HG03558 (cell line): ENCODE measurements around the gene RUBCNL.
"Not testable (repeated sequence)": the region's sequence is repeated elsewhere in the genome, so short reads cannot be mapped to it uniquely, and the experiment has no call there.

ENCODE experiments used
- ATAC-seq: cut with Tn5 transposase; IDR thresholded peaks from one replicate; pipeline ENCODE4 v1.9.1; 2021; ENCODE audit warnings: moderate number of reproducible peaks; ENCODE audit not compliant: unreplicated experiment; ENCODE audit errors: extremely low read depth

The RUBCNL gene, protein sequence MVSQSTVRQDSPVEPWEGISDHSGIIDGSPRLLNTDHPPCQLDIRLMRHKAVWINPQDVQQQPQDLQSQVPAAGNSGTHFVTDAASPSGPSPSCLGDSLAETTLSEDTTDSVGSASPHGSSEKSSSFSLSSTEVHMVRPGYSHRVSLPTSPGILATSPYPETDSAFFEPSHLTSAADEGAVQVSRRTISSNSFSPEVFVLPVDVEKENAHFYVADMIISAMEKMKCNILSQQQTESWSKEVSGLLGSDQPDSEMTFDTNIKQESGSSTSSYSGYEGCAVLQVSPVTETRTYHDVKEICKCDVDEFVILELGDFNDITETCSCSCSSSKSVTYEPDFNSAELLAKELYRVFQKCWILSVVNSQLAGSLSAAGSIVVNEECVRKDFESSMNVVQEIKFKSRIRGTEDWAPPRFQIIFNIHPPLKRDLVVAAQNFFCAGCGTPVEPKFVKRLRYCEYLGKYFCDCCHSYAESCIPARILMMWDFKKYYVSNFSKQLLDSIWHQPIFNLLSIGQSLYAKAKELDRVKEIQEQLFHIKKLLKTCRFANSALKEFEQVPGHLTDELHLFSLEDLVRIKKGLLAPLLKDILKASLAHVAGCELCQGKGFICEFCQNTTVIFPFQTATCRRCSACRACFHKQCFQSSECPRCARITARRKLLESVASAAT

DNA sequence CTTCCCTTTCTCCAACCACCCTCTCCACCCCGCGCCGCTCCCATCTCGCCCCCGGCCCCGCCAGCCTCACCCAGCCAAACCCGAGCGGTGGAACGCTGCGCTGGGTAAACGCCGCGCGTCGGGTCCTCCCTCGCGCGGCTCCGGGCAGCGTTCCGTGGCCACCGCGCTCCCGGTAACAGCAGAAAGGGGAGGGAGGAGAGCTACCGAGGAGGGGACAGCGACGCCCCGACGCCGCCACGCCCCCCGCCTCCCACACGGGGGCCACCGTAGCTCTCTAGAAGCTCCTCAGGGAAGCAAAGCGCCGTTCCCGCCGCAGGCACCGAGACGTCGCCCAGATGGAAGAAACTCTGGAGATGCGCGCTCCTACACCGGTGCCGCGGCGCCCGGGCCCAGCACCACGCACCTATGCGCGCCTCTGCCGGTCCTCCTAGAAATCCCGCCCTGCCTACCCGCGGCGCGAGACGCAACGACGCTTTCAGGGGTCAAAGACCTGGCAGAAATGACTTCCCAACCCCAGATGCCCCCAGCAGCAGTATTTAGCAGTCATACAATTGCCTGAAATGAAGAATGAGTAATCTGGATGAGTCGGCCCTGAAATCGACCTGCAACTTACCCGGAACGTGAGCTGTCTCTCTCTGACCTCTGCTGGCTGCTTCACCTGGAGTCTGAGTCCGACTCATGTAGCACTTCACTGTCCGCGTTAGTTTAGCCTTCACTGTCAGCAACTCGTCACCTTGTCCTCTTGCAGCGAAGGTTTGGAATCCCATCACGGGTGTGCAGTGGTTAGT is at the start of gene RUBCNL:
Gene RUBCNL, minus strand, starts transcription at position 189 of the 788 bp plus-strand sequence. CDS start 14,777 bp downstream, outside the sequence.
- ATAC-seq, result no peak

DNA sequence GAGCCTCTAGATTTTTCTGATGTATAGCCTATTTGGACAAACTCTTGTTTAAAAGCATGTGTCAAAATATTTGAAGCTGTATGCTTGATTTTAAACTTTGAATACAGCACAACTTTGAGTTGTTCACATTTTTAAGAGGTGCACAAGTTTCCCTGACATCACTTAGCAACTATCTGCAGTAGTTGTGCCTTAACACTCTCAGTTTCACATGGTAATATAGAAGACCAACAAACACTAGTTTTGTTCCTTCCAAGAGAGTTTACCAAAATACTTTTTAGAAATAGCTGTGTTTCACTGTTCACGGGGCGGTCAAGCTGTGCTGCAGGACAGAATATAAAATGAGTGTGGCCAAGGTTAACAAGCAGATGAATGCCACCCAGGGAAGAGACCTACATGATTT is 42.5 kb upstream of the RUBCNL start:
- not testable (repeated sequence) for ATAC-seq

DNA sequence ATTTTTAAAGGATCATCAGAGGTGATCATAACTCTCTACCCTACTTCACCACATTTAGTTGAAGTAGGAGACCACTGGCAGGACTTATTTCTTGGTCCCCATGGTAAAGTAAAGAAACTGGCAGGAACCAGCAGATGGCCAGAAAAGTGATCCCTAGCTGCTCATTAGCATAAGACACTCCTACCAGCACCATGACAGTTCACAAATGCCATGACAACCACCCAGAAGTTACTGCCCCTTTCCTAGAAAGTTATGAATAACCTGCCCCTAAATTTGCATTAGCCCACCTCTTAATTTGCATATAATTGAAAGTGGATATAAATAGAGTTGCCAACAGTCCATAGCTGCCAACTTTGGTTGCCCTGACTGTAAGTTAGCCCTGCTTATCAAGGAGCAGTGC is 18.4 kb upstream of the RUBCNL start:
- ATAC-seq, result no peak

DNA sequence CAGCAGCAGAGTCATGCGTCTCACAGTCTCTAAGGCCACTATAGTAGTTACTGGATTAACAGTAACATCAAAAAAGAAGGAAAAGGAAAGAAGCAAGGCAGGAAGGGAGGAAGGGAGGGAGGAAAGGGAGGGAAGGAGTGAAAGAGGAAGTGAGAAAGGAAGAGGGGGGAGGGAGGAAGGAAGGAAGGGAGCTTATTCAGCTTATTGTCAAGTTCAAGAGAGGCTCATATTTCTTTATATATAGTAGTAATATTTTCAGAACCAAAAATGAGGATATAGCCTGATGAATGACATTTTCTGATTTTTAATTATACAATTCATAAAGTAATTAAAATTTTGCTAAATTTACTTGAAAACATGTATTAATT is 17.7 kb upstream of the RUBCNL start:
- ATAC-seq, result no peak

DNA sequence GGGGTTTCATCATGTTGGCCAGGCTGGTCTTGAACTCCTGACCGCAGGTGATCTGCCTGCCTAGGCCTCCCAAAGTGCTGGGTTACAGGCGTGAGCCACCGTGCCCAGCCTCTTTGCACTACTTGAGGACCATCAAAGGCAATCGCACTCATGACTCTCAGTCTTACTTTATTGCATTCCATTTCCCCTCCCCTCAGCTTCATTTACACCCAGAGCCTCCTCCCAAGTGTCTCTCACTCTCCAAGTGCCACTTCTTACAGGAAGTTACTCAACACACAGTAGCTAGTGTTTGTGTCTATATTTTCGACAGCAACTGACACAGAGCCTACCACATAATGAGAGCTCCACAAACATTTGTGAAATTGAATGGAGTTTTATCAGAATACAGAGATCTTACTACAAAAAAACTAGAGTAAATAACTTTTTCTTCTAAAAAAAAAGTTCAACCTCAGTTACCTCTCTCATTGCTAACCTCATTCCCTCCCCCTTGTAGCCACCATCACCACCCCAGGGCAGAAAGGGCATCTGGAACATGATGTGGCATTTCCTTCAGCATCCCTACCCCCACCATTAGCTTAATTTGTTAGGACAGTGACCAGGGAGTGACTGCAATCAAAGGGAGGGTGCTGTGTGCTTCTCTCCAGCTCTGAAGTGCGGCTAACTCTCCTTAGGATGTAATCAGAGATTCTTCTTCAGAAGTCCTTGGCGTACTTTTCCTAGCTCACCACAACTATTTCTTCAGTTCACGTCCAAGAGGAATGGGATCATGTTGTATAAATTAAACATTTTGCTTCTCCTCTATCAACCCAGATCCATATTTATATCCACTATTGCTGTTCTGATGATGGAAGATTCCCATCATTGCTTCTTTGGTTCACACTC is 17.0 kb upstream of the RUBCNL start:
- ATAC-seq, result no peak

DNA sequence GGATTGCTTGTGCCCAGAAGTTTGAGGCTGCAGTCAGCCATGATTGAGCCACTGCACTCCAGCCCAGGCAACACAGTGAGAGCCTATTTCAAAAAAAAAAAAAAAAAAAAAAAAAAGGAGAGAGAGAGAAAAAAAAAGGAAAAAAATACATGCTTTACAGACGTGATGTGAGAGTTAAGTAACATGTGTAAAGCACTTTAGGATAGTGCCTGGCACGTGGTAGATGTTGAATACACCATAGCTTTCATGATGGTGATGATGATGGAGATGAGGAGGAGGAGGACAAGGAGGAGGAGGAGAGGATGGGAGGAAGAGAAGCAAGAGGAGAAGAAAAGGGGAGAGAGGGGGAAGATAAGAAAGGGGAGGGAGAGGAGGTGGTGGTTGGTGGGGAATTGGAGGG is 15.1 kb upstream of the RUBCNL start:
- ATAC-seq, result no peak

DNA sequence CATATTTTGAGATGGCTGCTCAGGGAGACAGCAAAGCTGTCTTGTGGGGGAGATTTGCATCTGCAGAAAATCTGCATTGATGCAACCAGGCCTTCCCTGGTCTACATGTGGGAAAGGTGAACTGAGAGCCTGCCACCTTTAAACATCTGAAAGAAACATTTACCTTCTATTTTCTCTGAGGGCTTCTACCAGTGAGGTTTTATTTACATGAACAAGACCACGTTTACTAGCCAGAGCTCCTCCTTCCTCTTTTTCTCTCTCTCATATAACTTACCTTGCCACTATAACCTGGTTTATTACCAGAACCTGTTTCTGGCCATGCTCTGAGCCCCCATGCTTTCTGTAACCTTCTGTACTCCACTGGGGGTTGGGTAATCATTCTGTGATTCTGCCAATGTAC is 14.4 kb upstream of the RUBCNL start:
- ATAC-seq, result no peak

DNA sequence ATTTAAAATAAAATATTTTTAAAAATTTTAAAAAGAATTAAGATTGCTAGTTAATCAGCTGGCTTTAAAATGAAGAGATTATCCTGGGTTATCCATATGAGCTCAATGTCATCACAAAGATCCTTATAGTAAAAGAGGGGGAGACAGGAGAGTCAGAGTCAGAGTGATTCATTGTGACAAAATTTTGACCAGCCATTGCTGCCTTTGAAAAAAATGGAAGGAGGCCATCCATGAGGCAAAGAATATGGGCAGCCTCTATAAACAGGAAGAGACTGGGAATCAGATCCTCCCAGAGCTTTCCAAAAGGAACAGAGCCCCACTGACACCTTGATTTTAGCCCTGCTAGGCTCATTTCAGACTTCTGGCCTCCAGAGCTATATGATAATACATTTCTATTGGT is 9.3 kb upstream of the RUBCNL start:
- ATAC-seq, result no peak

DNA sequence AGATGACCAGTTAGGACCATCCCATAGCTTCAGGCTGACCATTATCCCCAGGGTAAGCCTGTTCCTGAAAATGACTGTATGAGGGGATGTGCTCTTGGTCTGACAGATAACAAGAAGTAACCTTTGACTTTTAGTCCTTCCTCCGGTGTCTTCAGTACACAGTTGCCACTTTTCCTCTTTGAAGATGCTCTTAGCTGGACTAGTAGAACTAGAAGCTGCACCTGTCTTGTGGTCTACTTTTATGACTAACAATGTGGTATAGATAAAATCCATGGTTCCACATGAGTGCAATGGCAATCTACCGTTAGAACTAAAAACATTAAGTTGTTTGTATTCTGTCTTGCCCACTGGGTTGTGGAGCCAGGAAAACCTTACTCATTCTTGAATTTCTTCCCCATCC is 5.9 kb upstream of the RUBCNL start:
- ATAC-seq, result peak; percentile 51

DNA sequence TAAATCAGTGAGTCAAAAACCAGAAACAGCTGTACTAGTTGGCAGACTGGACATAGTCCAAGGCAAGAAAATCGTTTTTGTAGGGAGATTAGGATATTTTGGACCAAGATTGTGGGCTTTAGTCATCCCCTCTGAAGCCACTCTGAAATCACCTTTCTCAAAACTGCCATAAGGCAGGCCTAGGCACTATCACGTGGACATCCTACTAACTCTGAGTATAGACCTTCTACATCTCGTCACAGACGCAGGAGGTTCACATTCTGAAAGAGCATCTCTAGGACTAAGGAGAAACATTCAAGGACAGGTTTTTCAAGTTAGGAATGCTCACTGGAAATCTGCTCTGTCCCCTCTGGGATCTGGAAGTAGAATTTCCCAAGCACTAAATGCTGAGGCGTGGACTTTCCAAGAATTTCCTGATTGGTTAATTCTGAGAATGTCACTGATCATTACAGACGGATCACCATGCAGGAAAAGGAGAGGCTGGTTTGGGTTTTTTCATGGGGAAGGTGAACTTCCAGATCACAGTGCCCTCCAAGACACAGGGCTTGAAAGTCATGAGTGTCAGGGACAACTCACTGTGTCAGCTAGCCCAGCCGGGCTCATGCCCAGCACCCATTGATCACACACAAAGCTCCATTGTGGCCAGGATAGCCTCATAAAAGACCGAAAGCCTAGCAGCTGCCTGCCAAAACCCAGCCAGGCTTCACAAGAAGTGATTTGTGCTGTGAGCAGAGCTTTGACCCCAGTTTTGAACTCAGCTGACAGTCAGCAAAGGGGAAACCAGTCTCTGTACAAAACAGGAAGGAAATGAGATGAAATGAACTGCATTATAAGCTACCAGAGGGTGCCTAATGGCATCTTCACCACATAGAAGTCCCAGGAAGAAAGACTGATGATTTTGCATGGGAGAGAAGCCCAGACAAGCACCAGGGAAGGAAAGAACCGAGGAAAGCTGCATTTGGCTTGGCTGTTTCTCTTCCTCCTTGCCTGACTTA is 2.7 kb upstream of the RUBCNL start:
- peak; percentile 36 for ATAC-seq

DNA sequence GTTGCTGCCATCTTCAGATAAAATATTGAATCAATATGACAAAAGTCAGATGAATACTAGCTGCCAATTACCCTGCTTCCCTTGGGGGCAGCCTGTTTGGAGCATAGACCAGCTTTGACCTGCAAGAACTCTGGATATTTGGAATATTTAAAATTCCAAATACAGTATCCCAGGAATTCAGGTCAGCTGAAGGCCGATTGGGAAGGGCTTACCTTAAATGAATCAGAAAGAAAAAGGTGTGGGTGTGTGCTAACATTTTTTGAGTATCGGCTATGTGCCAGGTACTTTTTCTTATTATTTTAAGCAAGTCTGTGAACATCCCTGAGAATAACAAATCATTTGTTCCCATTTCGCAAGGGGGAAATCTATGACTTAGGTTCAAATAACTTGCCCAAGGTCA is 1.8 kb upstream of the RUBCNL start:
- no peak for ATAC-seq

DNA sequence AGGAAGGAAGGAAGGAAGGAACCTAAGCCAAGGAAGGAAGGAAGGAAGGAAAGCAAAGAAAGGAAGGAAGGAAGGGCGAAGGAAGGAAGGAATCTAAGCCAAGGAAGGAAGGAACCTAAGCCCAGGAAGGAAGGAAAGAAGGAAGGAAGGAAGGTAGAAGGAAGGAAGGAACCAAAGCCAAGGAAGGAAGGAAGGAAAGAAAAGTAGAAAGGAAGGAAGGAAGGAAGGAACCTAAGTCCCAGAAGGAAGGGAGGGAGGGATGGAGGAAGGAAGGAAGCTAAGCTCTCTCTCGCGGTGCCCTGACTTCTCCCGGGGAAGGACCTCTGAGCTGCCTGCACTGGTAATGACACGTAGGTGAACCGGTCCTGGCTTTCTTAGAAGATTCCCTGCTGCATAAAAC is 1.3 kb upstream of the RUBCNL start:
- no peak for ATAC-seq

DNA sequence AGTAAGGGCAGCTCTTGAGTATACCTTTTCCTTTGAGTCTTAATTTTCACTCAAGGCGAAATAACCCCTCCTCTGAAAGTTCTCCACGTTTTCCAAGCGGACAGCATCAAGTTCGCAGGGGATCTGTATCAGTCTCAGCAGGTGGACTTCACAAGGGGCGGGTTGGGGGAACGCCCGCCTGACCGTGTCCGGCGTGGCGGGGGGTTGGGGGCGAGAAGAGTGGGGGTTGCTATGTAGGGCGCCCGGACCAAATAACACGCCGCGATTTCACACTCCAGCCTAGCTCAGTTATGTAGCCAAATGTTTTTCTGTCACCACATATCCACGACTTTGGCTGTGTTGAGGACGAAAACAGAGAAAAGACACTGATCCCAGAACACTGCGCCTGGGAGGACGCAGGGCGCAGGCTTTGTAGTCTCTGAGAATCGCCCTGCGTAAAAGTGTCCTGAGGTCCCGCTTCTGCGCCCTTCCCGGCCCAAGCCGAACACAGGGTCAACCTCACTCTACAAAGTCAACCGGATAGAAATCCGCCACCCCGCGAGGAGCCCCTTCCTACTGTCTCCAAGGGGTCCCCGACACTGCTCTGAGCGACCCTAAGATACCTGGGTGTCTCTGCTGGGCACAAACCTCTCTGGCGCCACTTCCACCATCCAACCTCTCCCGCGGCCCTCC is 524 bp downstream of the RUBCNL start:
- ATAC-seq, result no peak

DNA sequence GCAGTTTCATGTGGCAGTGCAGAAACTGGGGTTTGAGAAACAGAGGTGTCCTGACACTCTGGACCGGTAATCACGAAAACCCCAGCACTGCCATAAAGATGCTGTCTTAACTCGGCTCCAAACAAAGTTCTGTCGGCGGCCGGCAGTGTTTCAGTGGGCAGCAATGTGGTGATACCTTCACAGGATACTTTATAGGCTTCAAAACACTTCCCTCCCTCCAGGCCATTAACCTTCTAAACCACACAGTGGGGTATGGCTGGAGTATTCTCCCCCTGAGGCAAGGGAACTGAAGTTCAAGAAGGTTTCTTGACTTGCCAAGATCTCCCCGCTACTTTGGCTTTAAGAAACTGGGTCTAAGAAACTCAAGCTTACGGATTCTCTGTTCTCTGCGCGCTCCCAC is 1.1 kb downstream of the RUBCNL start:
- ATAC-seq, result no peak

DNA sequence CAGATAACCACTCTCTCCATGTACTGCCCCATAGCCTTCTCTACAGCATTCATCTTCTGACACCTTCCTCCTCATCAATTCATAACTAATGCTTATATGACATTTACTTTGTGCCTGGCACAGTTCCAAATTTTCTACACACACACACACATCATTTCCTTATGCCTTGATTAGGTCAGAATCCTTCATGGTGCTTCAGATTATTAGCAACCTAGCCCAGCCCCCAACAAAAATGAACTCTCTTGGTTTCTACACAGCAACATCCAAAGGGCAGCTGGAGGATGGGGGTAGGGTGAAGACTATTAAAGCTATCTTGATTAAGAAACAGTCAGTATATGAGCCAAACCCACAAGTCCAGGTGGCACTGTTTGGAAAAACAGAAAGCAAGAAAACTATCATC is 3.7 kb downstream of the RUBCNL start:
- ATAC-seq, result no peak

DNA sequence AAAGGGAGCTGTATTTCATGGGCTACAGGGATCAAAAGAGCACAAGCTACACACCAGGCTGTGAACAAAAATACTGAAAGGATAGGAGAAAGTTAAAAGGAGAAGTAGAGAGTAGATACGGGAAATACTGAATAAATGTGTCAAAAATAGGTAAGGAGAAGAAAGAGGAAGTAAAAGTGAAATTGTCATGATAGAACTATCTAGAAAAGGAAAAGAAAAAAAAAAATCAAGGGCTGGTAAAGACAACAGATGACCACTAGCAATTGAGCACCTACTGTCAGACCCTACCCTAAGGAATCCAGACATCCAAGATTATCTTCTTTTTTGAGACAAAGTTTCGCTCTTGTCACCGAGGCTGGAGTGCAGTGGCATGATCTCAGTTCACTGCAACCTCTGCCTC is 4.8 kb downstream of the RUBCNL start:
- no peak for ATAC-seq

DNA sequence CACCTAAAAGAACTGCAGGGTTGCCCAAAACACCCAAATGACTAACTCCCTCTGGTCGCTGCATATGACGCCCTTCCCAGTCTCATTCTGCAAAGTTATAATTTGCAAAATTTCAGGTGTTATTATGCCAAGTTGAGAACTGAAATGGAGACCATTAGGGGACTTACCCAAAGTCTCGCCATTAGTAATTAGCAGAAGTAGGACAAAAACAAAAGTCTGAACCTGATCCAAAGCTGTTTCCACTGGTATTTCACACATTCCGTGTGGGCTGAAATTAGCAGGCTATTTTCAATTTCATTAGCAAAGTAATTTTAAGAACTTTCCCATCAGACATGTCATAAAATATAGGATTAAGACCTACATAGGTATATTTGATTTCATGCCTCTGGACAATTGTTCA is 6.8 kb downstream of the RUBCNL start:
- ATAC-seq, result no peak

DNA sequence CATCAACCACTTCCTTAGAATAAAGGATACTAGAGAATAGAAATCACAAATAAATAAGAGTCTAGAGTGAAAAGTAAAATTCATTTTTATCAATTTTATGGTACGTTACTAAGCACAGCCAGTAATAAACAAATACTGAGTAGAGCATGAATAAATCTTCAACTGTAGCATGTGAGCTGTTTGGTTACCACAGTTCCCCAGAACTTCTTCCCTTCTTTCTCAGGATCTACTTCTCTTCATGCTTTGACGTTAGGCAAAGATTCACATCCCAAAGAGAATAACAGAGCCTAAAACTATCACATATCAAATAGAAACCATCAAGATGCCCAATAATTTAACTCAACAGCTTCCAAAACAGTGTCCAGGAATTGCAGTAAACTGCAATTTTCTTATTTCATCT is 7.4 kb downstream of the RUBCNL start:
- no peak for ATAC-seq

DNA sequence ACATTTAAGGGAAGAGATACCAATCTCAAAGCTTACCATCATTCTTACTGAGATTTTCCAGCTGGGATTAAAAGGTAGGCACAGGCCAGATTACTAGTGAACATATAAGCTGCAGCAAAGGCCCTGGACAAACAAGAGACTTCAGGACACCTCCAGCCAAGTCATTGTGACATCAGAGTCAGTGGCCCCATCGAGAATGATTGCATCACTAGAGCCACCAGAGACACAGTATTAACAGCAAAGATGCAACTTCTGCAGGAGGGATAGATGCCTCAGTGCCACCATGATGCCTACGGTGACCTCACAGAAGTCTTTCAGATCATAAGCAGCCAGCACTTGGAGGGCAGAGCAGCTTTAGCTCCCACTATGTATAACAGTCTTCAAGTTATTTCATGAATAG is 8.6 kb downstream of the RUBCNL start:
- ATAC-seq, result no peak
